K562 (cell line): ENCODE data around the gene SH3BGRL3. TPM values are rescaled to one million over a fixed set of nuclear protein-coding genes. Genes with fewer than 3 reads are reported as not detected.
A peak's percentile ranks its signal among the peaks of the same experiment; 100 is the strongest.

ENCODE experiments used
- CBX1 ChIP-seq: sonication (generic); IDR thresholded peaks from 2 replicates; pipeline ENCODE4 v1.6.1; 2016; ENCODE audit warnings: antibody characterized with exemption, low read depth, mild to moderate bottlenecking
- HIVEP1 ChIP-seq: fragments of 250-450 bp; sonication (Bioruptor Pico); IDR thresholded peaks from 2 replicates; pipeline ENCODE4 v1.4.0; 2020; ENCODE audit warnings: mild to moderate bottlenecking
- KDM5B ChIP-seq: fragments of 200-600 bp; sonication (generic); IDR thresholded peaks from 2 replicates; pipeline ENCODE4 v1.6.1; 2012; ENCODE audit warnings: low read depth, mild to moderate bottlenecking, moderate library complexity, low read length, control low read depth, inconsistent platforms; ENCODE audit not compliant: insufficient replicate concordance
- NEUROD1 ChIP-seq: fragments of 150-350 bp; IDR thresholded peaks from 2 replicates; pipeline ENCODE4 v1.6.1; 2014; ENCODE audit warnings: borderline replicate concordance, low read length, low read depth; ENCODE audit not compliant: partially characterized antibody
- NR4A1 ChIP-seq, 2 experiments: fragments of 250-450 bp in 1 of 2; fragments of 450-650 bp in 1 of 2; sonication (Bioruptor Pico) in 1 of 2; IDR thresholded peaks; 2 replicates each; pipeline versions ENCODE4 v1.4.0 to v1.6.1; 2016 to 2020; ENCODE audit warnings: mild to moderate bottlenecking in 2 of 2, missing compliant biosample characterization in 1 of 2, missing genetic modification characterization in 1 of 2, moderate library complexity in 1 of 2
- PHF20 ChIP-seq: fragments of 450-650 bp; IDR thresholded peaks from 2 replicates; pipeline ENCODE4 v1.6.1; 2018; ENCODE audit not compliant: partially characterized antibody
- PML ChIP-seq: IDR thresholded peaks from 2 replicates; pipeline ENCODE4 v1.6.1; 2012; ENCODE audit warnings: low read length, inconsistent platforms
- ZNF12 ChIP-seq: sonication (generic); formaldehyde crosslinking; IDR thresholded peaks from 2 replicates; pipeline ENCODE4 v1.4.0; 2020; ENCODE audit warnings: mild to moderate bottlenecking, missing genetic modification reagents
- ZNF311 ChIP-seq: fragments of 250-450 bp; sonication (Bioruptor Pico); IDR thresholded peaks from 2 replicates; pipeline ENCODE4 v1.4.0; 2020; ENCODE audit warnings: mild to moderate bottlenecking, moderate library complexity
- ZNF583 ChIP-seq: fragments of 250-450 bp; sonication (Bioruptor Pico); IDR thresholded peaks from 2 replicates; pipeline ENCODE4 v1.4.0; 2020
- polyA plus RNA-seq, 8 experiments: library from polyadenylated mRNA; depleted of rRNA in 4 of 8; stranded (reverse) in 5 of 8; unstranded in 3 of 8; fragments of >200 nt; fragmentation: Nextera tagmentation in 2 of 8; fragmentation: Illumina TruSeq in 1 of 8; extraction: Ambion mirVana in 2 of 8; extraction: Trizol in 1 of 8; gene quantifications; 2 replicates each; pipeline versions ENCODE4 v1.2.1 to v1.2.3, GENCODE V29; 2011 to 2014; ENCODE audit warnings: inconsistent platforms in 1 of 8, missing spikeins in 1 of 8
- total RNA-seq, 7 experiments: library from RNA; depleted of rRNA in 6 of 7; stranded (reverse); fragments of >200 nt in 6 of 7; fragmentation: Illumina TruSeq in 2 of 7; extraction: Trizol in 2 of 7; gene quantifications; 2 replicates each; pipeline versions ENCODE4 v1.2.1 to v1.2.3, GENCODE V29; 2011 to 2021; ENCODE audit warnings: low replicate concordance in 1 of 7
- TF ChIP-seq, protein P1 (sequence below): fragments of 450-650 bp; formaldehyde crosslinking; IDR thresholded peaks from 2 replicates; pipeline ENCODE4 v1.4.0; 2020; ENCODE audit warnings: mild to moderate bottlenecking, mixed read lengths
- TF ChIP-seq, protein P2 (sequence below), 2 experiments: fragments of 450-650 bp; conservative IDR thresholded peaks; 2 replicates each; pipeline ENCODE4 v1.6.1; 2017; ENCODE audit warnings: mild to moderate bottlenecking in 2 of 2, moderate library complexity in 2 of 2
- TF ChIP-seq, protein P3 (sequence below): fragments of 450-650 bp; formaldehyde crosslinking; IDR thresholded peaks from 2 replicates; pipeline ENCODE4 v1.4.0; 2022; ENCODE audit warnings: missing genetic modification characterization
- TF ChIP-seq, protein P4 (sequence below), 2 experiments: fragments of 250-450 bp in 1 of 2; fragments of 450-650 bp in 1 of 2; sonication (Bioruptor Pico) in 1 of 2; IDR thresholded peaks; 2 replicates each; pipeline versions ENCODE4 v1.6.1 to v1.8.0; 2016 to 2021; ENCODE audit warnings: mild to moderate bottlenecking in 2 of 2, moderate library complexity in 2 of 2, missing compliant biosample characterization in 1 of 2, missing genetic modification characterization in 1 of 2
- TF ChIP-seq, protein P5 (sequence below): sonication (generic); formaldehyde crosslinking; IDR thresholded peaks from 2 replicates; pipeline ENCODE4 v1.8.0; 2023; ENCODE audit warnings: mild to moderate bottlenecking, missing genetic modification reagents
- TF ChIP-seq, protein P6 (sequence below): fragments of 450-650 bp; IDR thresholded peaks from 2 replicates; pipeline ENCODE4 v1.6.1; 2016
- TF ChIP-seq, protein P7 (sequence below), 2 experiments: fragments of 450-650 bp; IDR thresholded peaks; 2 replicates each; pipeline ENCODE4 v1.6.1; 2016

The SH3BGRL3 gene
- total and polyA plus RNA-seq, 9 of the 15 experiments (the other 6 are each of a cell fraction or from before 2014, with no cell fraction given), result 30.3 to 140 (median 54.2) TPM

DNA sequence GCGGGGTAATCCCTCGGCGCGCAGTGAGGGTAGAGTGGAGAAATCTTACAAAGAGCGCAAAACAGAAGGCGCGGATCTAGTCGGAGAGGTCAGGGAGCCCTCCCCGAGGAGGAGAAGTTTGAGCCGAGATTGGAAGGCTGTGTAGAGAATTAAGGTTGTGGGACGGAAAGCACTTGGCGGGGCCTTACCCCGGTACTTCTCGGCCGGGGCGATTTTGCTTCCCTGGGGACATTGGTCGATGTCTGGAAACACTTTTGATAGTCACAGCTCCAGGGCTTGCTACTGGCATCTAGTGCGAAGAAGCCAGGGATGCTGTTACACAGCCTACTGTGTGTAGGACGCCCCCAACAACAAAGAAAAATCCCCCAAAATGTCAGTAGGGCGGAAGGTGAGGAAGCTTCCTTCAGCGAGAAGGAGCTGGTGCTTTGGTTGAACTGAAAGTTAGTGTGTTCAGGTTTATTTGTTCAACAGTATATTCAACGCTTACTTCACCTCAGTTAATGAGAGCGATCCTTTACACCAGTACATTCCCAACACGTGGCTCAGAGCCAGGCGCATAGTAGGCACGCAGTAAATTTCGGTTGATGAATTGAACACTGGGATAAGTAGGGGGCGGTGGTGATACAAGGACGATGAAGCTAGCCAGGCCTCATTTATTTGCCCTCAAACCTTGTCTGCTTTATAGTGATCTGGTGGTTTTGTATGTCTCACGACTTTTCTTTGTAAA, 45.1 kb upstream of the SH3BGRL3 start (continued):
- no peak for TF ChIP-seq HIVEP1
- no peak for TF ChIP-seq CBX1
- TF ChIP-seq ZNF311 (CRISPR knock-in tag), result no peak
- no peak for TF ChIP-seq NEUROD1
- TF ChIP-seq, protein P1, sequence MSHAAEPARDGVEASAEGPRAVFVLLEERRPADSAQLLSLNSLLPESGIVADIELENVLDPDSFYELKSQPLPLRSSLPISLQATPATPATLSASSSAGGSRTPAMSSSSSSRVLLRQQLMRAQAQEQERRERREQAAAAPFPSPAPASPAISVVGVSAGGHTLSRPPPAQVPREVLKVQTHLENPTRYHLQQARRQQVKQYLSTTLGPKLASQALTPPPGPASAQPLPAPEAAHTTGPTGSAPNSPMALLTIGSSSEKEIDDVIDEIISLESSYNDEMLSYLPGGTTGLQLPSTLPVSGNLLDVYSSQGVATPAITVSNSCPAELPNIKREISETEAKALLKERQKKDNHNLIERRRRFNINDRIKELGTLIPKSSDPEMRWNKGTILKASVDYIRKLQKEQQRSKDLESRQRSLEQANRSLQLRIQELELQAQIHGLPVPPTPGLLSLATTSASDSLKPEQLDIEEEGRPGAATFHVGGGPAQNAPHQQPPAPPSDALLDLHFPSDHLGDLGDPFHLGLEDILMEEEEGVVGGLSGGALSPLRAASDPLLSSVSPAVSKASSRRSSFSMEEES (CRISPR knock-in tag), result no peak
- TF ChIP-seq, protein P2, sequence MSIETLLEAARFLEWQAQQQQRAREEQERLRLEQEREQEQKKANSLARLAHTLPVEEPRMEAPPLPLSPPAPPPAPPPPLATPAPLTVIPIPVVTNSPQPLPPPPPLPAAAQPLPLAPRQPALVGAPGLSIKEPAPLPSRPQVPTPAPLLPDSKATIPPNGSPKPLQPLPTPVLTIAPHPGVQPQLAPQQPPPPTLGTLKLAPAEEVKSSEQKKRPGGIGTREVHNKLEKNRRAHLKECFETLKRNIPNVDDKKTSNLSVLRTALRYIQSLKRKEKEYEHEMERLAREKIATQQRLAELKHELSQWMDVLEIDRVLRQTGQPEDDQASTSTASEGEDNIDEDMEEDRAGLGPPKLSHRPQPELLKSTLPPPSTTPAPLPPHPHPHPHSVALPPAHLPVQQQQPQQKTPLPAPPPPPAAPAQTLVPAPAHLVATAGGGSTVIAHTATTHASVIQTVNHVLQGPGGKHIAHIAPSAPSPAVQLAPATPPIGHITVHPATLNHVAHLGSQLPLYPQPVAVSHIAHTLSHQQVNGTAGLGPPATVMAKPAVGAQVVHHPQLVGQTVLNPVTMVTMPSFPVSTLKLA (conservative IDR thresholded peaks at IDR 0.05), result peak; percentile 87 to 90
- no peak for TF ChIP-seq PHF20
- TF ChIP-seq, protein P3, sequence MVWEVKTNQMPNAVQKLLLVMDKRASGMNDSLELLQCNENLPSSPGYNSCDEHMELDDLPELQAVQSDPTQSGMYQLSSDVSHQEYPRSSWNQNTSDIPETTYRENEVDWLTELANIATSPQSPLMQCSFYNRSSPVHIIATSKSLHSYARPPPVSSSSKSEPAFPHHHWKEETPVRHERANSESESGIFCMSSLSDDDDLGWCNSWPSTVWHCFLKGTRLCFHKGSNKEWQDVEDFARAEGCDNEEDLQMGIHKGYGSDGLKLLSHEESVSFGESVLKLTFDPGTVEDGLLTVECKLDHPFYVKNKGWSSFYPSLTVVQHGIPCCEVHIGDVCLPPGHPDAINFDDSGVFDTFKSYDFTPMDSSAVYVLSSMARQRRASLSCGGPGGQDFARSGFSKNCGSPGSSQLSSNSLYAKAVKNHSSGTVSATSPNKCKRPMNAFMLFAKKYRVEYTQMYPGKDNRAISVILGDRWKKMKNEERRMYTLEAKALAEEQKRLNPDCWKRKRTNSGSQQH (CRISPR knock-in tag), result no peak
- peak; percentile 85; the same call in 1 of the 2 replicates for TF ChIP-seq ZNF12 (CRISPR knock-in tag)
- TF ChIP-seq, protein P4, sequence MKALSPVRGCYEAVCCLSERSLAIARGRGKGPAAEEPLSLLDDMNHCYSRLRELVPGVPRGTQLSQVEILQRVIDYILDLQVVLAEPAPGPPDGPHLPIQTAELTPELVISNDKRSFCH (CRISPR knock-in tag; IDR thresholded peaks at IDR 0.05), result no peak
- TF ChIP-seq, protein P4 (tag; IDR thresholded peaks at IDR 0.05), result no peak
- peak; percentile 0 for TF ChIP-seq KDM5B
- no peak for TF ChIP-seq ZNF583 (CRISPR knock-in tag)
- TF ChIP-seq, protein P5, sequence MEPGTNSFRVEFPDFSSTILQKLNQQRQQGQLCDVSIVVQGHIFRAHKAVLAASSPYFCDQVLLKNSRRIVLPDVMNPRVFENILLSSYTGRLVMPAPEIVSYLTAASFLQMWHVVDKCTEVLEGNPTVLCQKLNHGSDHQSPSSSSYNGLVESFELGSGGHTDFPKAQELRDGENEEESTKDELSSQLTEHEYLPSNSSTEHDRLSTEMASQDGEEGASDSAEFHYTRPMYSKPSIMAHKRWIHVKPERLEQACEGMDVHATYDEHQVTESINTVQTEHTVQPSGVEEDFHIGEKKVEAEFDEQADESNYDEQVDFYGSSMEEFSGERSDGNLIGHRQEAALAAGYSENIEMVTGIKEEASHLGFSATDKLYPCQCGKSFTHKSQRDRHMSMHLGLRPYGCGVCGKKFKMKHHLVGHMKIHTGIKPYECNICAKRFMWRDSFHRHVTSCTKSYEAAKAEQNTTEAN (CRISPR knock-in tag), result no peak
- TF ChIP-seq, protein P6, sequence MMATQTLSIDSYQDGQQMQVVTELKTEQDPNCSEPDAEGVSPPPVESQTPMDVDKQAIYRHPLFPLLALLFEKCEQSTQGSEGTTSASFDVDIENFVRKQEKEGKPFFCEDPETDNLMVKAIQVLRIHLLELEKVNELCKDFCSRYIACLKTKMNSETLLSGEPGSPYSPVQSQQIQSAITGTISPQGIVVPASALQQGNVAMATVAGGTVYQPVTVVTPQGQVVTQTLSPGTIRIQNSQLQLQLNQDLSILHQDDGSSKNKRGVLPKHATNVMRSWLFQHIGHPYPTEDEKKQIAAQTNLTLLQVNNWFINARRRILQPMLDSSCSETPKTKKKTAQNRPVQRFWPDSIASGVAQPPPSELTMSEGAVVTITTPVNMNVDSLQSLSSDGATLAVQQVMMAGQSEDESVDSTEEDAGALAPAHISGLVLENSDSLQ, result no peak
- TF ChIP-seq, protein P7, sequence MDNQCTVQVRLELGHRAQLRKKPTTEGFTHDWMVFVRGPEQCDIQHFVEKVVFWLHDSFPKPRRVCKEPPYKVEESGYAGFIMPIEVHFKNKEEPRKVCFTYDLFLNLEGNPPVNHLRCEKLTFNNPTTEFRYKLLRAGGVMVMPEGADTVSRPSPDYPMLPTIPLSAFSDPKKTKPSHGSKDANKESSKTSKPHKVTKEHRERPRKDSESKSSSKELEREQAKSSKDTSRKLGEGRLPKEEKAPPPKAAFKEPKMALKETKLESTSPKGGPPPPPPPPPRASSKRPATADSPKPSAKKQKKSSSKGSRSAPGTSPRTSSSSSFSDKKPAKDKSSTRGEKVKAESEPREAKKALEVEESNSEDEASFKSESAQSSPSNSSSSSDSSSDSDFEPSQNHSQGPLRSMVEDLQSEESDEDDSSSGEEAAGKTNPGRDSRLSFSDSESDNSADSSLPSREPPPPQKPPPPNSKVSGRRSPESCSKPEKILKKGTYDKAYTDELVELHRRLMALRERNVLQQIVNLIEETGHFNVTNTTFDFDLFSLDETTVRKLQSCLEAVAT (IDR thresholded peaks at IDR 0.05), result peak; percentile 12 to 55; a peak in 2 of 4 replicates
- TF ChIP-seq PML, result no peak
- no peak for TF ChIP-seq NR4A1 (CRISPR knock-in tag; IDR thresholded peaks at IDR 0.05)
- TF ChIP-seq NR4A1 (tag; IDR thresholded peaks at IDR 0.05), result no peak
